ENCODE data around the gene DZIP1. TPM values are rescaled to one million over a fixed set of nuclear protein-coding genes. Genes with fewer than 3 reads are reported as not detected.

DZIP1 gene
- total RNA-seq, 1 experiment from 2014 or later: 14.6 TPM

- DNase-seq (ENCODE audit: low spot score): no peak
These were observed 92.3 kb downstream of the DZIP1 start for GRCh38 chr13:95552208-95552538.

- DNase-seq (ENCODE audit: low spot score): no peak
These were observed 96.9 kb downstream of the DZIP1 start for GRCh38 chr13:95547531-95548167.

GRCh38 chr13:95546919-95547318, 97.6 kb downstream of the DZIP1 start:
- no peak for DNase-seq (ENCODE audit: low spot score)

GRCh38 chr13:95544293-95544692, 100.2 kb downstream of the DZIP1 start:
- no peak for DNase-seq (ENCODE audit: low spot score)

GRCh38 chr13:95541911-95542474, 102.5 kb downstream of the DZIP1 start:
- no peak for DNase-seq (ENCODE audit: low spot score)

- DNase-seq (ENCODE audit: low spot score): no peak
These were observed 103.2 kb downstream of the DZIP1 start for GRCh38 chr13:95541308-95541707.

- no peak for DNase-seq (ENCODE audit: low spot score)
These were observed 103.6 kb downstream of the DZIP1 start for GRCh38 chr13:95540888-95541287.

- peak; percentile 9 for DNase-seq (ENCODE audit: low spot score)
These were observed 107.8 kb downstream of the DZIP1 start for GRCh38 chr13:95536632-95537241.

GRCh38 chr13:95535243-95535642, 109.3 kb downstream of the DZIP1 start:
- DNase-seq (ENCODE audit: low spot score): peak; percentile 25

GRCh38 chr13:95533545-95534160, 110.9 kb downstream of the DZIP1 start:
- DNase-seq (ENCODE audit: low spot score): no peak

- DNase-seq (ENCODE audit: low spot score): peak; percentile 90
These were observed 114.3 kb downstream of the DZIP1 start for GRCh38 chr13:95530178-95530577.

Other genes starting within 250 kb of the DZIP1 start
- gene CLDN10, start 92.0 kb downstream of the DZIP1 start, total RNA-seq (2014; rRNA removed; shearing (Covaris generic)): not detected in 2 replicates
- gene DNAJC3, start 32.4 kb upstream of the DZIP1 start, total RNA-seq (2014; rRNA removed; shearing (Covaris generic)): 22.4 and 29.1 TPM in 2 replicates

All from H4 (cell line).